H1 (cell line): ENCODE measurements around the gene AFAP1L2. TPM values are rescaled to one million over a fixed set of nuclear protein-coding genes. Genes with fewer than 3 reads are reported as not detected.

ENCODE experiments used
- BACH1 ChIP-seq: IDR thresholded peaks from 2 replicates; pipeline ENCODE4 v1.6.1; 2012; ENCODE audit warnings: low read length, improper control_type of control experiment
- BRCA1 ChIP-seq: IDR thresholded peaks from 2 replicates; pipeline ENCODE4 v1.6.1; 2012; ENCODE audit warnings: low read depth, low read length, improper control_type of control experiment
- CHD2 ChIP-seq: IDR thresholded peaks from 2 replicates; pipeline ENCODE4 v1.6.1; 2012; ENCODE audit warnings: low read length, improper control_type of control experiment
- CTBP2 ChIP-seq: IDR thresholded peaks from 2 replicates; pipeline ENCODE4 v1.7.0; 2011; ENCODE audit warnings: borderline replicate concordance, mild to moderate bottlenecking, moderate library complexity, mixed read lengths, low read length; ENCODE audit not compliant: insufficient read depth, insufficient read length
- GTF2F1 ChIP-seq: IDR thresholded peaks from 2 replicates; pipeline ENCODE4 v1.6.1; 2012; ENCODE audit warnings: low read depth, low read length, improper control_type of control experiment, borderline replicate concordance
- MAFK ChIP-seq: IDR thresholded peaks from 2 replicates; pipeline ENCODE4 v1.6.1; 2012; ENCODE audit warnings: low read depth, mild to moderate bottlenecking, improper control_type of control experiment, low read length
- RAD21 ChIP-seq, 2 experiments: IDR thresholded peaks in 1 of 2; conservative IDR thresholded peaks in 1 of 2; 2 replicates each; pipeline ENCODE4 v1.6.1; 2011; ENCODE audit warnings: low read depth in 2 of 2, low read length in 2 of 2, improper control_type of control experiment in 1 of 2, inconsistent platforms in 1 of 2, mild to moderate bottlenecking in 1 of 2, moderate library complexity in 1 of 2
- SIN3A ChIP-seq, 2 experiments: IDR thresholded peaks in 1 of 2; conservative IDR thresholded peaks in 1 of 2; 2 replicates each; pipeline ENCODE4 v1.6.1; 2011 to 2012; ENCODE audit warnings: low read length in 2 of 2, improper control_type of control experiment in 1 of 2, low read depth in 1 of 2, mild to moderate bottlenecking in 1 of 2
- TCF12 ChIP-seq: IDR thresholded peaks from 2 replicates; pipeline ENCODE4 v1.6.1; 2011; ENCODE audit warnings: low read depth, mild to moderate bottlenecking, low read length
- polyA plus RNA-seq, 7 experiments: library from polyadenylated mRNA; depleted of rRNA in 3 of 7; stranded (reverse) in 5 of 7; unstranded in 2 of 7; fragments of >200 nt in 5 of 7; fragments of 200-250 nt in 2 of 7; gene quantifications; 1 replicate in 5 of 7; 2 replicates in 1 of 7; 4 replicates in 1 of 7; pipeline versions ENCODE4 v1.2.1 to v1.2.3, GENCODE V29; 2011 to 2013; ENCODE audit warnings: missing spikeins in 2 of 7, mixed read lengths in 2 of 7
- small RNA-seq: library from polyadenylated mRNA; stranded (forward); fragments of <200 nt; extraction: miRNeasy Mini kit (QIAGEN cat#:217004); gene quantifications from one replicate; pipeline ENCODE3, GENCODE V24; 2013; ENCODE audit not compliant: insufficient read depth
- total RNA-seq: library from RNA; stranded (reverse); fragmentation: NEBNext Ultra II Directional; extraction: Animal tissue kit (Norgen Biotek cat#: 25700); gene quantifications from 2 replicates; pipeline ENCODE4 v1.2.1, GENCODE V29; 2021
- TF ChIP-seq, protein P1 (sequence below): IDR thresholded peaks from 2 replicates; pipeline ENCODE4 v1.6.1; 2012; ENCODE audit warnings: inconsistent platforms

The AFAP1L2 gene
- total and polyA plus RNA-seq, 2 of the 8 experiments (the other 6 are each of a cell fraction or from before 2014, with no cell fraction given) = 3.9 to 6.4 TPM

DNA sequence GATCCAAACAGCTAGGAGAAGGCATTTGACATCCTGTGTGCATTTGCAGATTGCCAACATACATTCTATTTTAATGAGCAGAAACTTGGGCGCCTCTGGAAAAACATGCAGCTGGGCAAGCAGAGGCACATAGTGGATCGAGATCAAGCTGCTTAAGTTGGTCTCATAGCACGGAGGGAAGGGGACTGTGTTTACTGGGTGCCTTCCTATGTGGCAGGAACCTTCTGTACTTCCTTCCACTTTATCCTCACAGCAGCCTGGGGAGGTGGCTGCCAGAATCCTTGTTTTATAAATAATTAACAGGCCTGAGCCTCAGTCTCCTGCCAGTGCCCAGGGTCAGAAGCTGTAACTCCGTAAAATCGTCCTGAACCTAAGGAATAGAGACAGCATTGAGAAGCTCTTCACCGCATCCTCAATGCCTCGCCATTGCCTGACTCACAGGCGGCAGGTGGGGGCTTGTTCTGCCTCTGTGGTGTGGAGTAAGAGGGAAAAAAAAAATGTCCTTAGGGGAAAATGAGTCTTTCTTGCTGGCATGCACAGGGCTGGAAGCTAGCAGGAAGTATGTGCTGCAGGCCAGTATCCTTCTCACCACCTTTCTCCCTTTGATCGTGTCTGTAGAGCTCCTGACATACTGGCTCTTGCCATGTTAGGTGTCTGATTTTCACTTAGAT, 159.0 kb downstream of the AFAP1L2 start (continued):
- TF ChIP-seq CTBP2 (no peak), GTF2F1 (no peak), TCF12 (no peak), BACH1 (no peak), BRCA1 (no peak), MAFK (no peak), CHD2 (no peak), RAD21 (IDR thresholded peaks at IDR 0.05 in 1 of 2, conservative IDR thresholded peaks at IDR 0.05 in 1 of 2; ENCODE audit: low read depth in 2 of 2, low read length in 2 of 2) (no peak), SIN3A (conservative IDR thresholded peaks at IDR 0.05 in 1 of 2, IDR thresholded peaks at IDR 0.05 in 1 of 2; ENCODE audit: low read depth in 1 of 2, low read length in 2 of 2) (no peak)
- TF ChIP-seq, protein P1, sequence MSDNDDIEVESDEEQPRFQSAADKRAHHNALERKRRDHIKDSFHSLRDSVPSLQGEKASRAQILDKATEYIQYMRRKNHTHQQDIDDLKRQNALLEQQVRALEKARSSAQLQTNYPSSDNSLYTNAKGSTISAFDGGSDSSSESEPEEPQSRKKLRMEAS = no peak

Small RNA genes lying within 50 kb of the gene (small RNA-seq; reads per million reads assigned to genes)
- not detected for gene RN7SL384P

Other genes starting within 250 kb of the AFAP1L2 start
- 29.8 and 30.3 TPM in 2 replicates for gene CCDC186, start 230.3 kb downstream of the AFAP1L2 start, total RNA-seq
- gene CCDC186, start 230.3 kb downstream of the AFAP1L2 start, polyA plus RNA-seq (2011; rRNA removed) = 2.2 and 3.0 TPM in 2 replicates
- gene TDRD1, start 225.1 kb downstream of the AFAP1L2 start, total RNA-seq = 0.71 and 0.92 TPM in 2 replicates
- gene TDRD1, start 225.1 kb downstream of the AFAP1L2 start, polyA plus RNA-seq (2011; rRNA removed) = 0.02 and 0.05 TPM in 2 replicates
- 2.6 and 2.8 TPM in 2 replicates for gene VWA2, start 165.2 kb downstream of the AFAP1L2 start, total RNA-seq
- 2.9 and 3.7 TPM in 2 replicates for gene VWA2, start 165.2 kb downstream of the AFAP1L2 start, polyA plus RNA-seq (2011; rRNA removed)